Ishikawa (cell line): Measurements from ENCODE around the gene PARD6B.

ENCODE experiments used
- CEBPB ChIP-seq: IDR thresholded peaks from 2 replicates; pipeline ENCODE4 v1.6.1; 2012
- CREB1 ChIP-seq: IDR thresholded peaks from 2 replicates; pipeline ENCODE4 v1.6.1; 2012; ENCODE audit warnings: low read depth
- EGR1 ChIP-seq: IDR thresholded peaks from 2 replicates; pipeline ENCODE4 v1.6.1; 2012
- EP300 ChIP-seq: IDR thresholded peaks from 2 replicates; pipeline ENCODE4 v1.6.1; 2012; ENCODE audit warnings: borderline replicate concordance
- FOXM1 ChIP-seq: IDR thresholded peaks from 2 replicates; pipeline ENCODE4 v1.6.1; 2012; ENCODE audit warnings: low read depth, borderline replicate concordance
- NFIC ChIP-seq: IDR thresholded peaks from 2 replicates; pipeline ENCODE4 v1.6.1; 2012
- RAD21 ChIP-seq: IDR thresholded peaks from 2 replicates; pipeline ENCODE4 v1.6.1; 2012; ENCODE audit warnings: low read depth
- TAF1 ChIP-seq: IDR thresholded peaks from 2 replicates; pipeline ENCODE4 v1.6.1; 2012; ENCODE audit warnings: low read depth, mild to moderate bottlenecking
- TCF12 ChIP-seq: IDR thresholded peaks from 2 replicates; pipeline ENCODE4 v1.6.1; 2012; ENCODE audit warnings: low read depth
- TEAD4 ChIP-seq: IDR thresholded peaks from 2 replicates; pipeline ENCODE4 v1.6.1; 2012
- ZBTB7A ChIP-seq: IDR thresholded peaks from 2 replicates; pipeline ENCODE4 v1.6.1; 2012; ENCODE audit warnings: low read depth

DNA sequence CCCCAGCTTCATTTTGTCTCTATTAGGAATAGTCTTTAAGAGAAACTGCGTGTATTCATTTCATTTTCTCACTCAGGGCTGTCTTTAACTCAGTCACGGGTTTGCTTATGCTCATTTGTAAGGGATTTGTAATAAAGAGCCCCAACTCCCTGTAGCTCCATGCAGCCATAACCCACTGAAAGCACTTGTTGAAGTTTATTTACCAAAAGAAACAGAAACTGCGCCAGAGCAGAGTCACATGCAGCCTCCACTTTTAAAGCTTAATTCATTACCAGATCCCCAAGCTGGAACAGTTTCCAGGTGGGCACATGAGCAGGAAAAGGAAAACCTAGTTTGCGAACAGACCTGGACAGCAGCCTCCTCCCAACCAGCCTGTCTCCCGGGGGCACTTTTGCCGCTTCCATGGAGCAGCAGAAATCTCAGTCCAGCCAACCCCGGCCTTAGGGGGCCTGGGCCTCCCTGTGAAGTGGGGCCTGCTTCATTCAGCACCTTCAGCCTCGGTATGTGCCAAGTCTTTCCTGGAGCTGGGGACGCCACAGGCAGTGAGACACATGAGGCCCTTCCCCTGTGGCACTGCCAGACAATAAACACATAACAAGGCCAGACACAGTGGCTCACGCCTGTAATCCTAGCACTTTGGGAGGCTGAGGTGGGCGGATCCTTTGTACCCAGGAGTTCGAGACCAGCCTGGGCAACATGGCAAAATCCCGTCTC, 68.0 kb downstream of the PARD6B start:
- TF ChIP-seq CEBPB = no peak
- no peak for TF ChIP-seq FOXM1
- no peak for TF ChIP-seq EP300
- no peak for TF ChIP-seq TCF12
- no peak for TF ChIP-seq EGR1
- TF ChIP-seq RAD21 = no peak
- TF ChIP-seq TAF1 = no peak
- no peak for TF ChIP-seq CREB1
- TF ChIP-seq TEAD4 = no peak
- no peak for TF ChIP-seq ZBTB7A
- no peak for TF ChIP-seq NFIC
